GM19025 (cell line): ENCODE data around the gene OR2V1.

Experiments used
- ATAC-seq: cut with Tn5 transposase; IDR thresholded peaks from one replicate; pipeline ENCODE4 v1.9.1; 2021; ENCODE audit warnings: mild to moderate bottlenecking, low read depth, moderate library complexity; ENCODE audit not compliant: unreplicated experiment

The OR2V1 gene

DNA sequence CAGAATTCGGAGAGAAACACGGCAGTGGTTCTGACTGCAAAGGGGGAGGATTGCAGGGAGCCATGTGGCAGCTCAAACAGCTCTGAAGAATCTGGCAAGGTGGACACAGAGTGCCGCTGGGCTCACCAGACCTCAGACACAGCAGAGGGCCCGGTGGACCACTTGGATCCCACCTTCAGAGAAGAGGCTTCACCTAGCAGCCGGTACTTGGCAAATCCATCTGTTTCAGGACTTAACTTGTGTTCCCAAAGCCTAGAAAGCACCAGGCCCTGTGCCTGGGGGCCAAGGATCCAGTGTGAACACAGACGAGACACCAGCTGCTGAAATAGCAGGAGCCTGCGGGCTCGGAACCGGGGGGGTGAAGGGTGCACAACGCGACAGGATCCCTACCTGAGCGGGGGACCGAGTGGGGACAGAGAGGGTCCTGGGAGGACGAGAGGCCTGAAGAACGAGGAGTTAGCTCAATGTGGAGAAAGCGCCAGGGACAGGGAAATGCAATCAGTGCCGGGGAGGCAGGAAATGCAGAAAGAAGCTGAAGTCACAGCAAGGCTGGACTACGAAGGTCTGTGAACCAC, 46.3 kb downstream of the OR2V1 start:
- ATAC-seq: no peak

DNA sequence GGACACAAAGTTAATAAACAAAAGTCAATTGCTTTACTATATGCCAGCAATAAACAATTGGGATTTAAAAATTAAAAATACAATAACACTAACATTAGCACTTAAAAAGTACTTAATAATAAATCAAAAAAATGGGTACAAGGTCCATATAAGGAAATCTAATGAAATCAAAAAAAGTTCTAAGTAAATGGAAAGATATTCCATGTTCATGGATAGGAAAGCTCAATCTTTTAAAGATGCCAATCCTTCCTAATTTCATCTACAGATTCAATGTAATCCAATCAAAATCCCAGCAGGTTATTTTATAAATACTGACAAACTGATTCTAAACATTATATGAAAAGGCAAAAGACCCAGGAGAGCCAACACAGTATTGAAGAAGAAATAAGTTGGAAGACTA, 49.0 kb downstream of the OR2V1 start:
- ATAC-seq: no peak

GRCh38 chr5:181076920-181077319, 54.0 kb downstream of the OR2V1 start:
- no peak for ATAC-seq
